Esophagus squamous epithelium (tissue), 5 donors: ENCODE results near the gene ISLR2. TPM values are rescaled to one million over a fixed set of nuclear protein-coding genes. Genes with fewer than 3 reads are reported as not detected.
A peak's percentile ranks its signal among the peaks of the same experiment; 100 is the strongest.

Experiments
- DNase-seq: peaks from one replicate; lab custom pipeline; 2025; lab: John Stamatoyannopoulos, UW
- H3K27ac ChIP-seq, 4 donors: fragments of 200-600 bp; sonication (generic); one replicate each; pipeline ENCODE4 v1.5.1; 2016 to 2019; ENCODE audit warnings: mild to moderate bottlenecking in 1 of 4
- H3K27me3 ChIP-seq, 4 donors: fragments of 200-600 bp; sonication (generic); 1 replicate in 3 of 4; 2 replicates in 1 of 4; pipeline versions ENCODE4 v1.5.1 to v1.6.0; 2017 to 2021; ENCODE audit warnings: antibody characterized with exemption in 1 of 4
- H3K36me3 ChIP-seq, 3 donors: fragments of 200-600 bp; sonication (generic); one replicate each; pipeline ENCODE4 v1.5.1; 2016 to 2019
- H3K4me1 ChIP-seq, 3 donors: fragments of 200-600 bp; sonication (generic); one replicate each; pipeline ENCODE4 v1.5.1; 2017 to 2019
- H3K4me3 ChIP-seq, 4 donors: fragments of 200-600 bp; sonication (generic); 1 replicate in 3 of 4; 2 replicates in 1 of 4; pipeline ENCODE4 v1.5.1; 2016 to 2019; ENCODE audit warnings: mild to moderate bottlenecking in 2 of 4, moderate library complexity in 1 of 4
- H3K9me3 ChIP-seq, 3 donors: fragments of 200-600 bp; sonication (generic); one replicate each; pipeline ENCODE4 v1.5.1; 2016 to 2019
- CTCF ChIP-seq, 6 experiments: fragments of 450-650 bp in 4 of 6; fragments of 200-600 bp in 2 of 6; sonication (generic) in 2 of 6; IDR thresholded peaks; one replicate each; pipeline ENCODE4 v1.5.1; 2016 to 2019; ENCODE audit warnings: antibody characterized with exemption in 6 of 6, mild to moderate bottlenecking in 4 of 6, moderate library complexity in 4 of 6
- POLR2A ChIP-seq, 4 donors: fragments of 450-650 bp; IDR thresholded peaks; one replicate each; pipeline ENCODE4 v1.6.1; 2017; ENCODE audit warnings: antibody characterized with exemption in 4 of 4, mild to moderate bottlenecking in 4 of 4, moderate library complexity in 3 of 4
- WGBS, 2 donors: methylation state at CpG; one replicate each; pipeline ENCODE4 v1.1.5; 2018; 5-methylcytosine and 5-hydroxymethylcytosine counted together
- intact Hi-C: fragments of 100-400 bp; cut with DNase I; formaldehyde crosslinking; loops from one replicate; pipeline ENCODE4 v1.15.0; 2022
- total RNA-seq, 4 donors: library from RNA; depleted of rRNA; stranded (reverse); fragments of >200 nt; gene quantifications; one replicate each; pipeline ENCODE4 v1.1.0, GENCODE V29; 2016
- donor health status: DM: yes; HTN: yes; CAD: no.

ISLR2 gene
- total RNA-seq, 4 donors from 2014 or later, result 0.13 to 0.76 TPM; not detected in 2

DNA sequence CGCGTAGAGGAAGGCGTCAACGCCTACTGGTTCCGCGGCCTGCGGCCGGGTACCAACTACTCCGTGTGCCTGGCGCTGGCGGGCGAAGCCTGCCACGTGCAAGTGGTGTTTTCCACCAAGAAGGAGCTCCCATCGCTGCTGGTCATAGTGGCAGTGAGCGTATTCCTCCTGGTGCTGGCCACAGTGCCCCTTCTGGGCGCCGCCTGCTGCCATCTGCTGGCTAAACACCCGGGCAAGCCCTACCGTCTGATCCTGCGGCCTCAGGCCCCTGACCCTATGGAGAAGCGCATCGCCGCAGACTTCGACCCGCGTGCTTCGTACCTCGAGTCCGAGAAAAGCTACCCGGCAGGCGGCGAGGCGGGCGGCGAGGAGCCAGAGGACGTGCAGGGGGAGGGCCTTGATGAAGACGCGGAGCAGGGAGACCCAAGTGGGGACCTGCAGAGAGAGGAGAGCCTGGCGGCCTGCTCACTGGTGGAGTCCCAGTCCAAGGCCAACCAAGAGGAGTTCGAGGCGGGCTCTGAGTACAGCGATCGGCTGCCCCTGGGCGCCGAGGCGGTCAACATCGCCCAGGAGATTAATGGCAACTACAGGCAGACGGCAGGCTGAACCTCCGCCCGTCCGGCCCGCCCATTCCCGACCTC lies 4.1 kb downstream of the ISLR2 start:
- 24 to 27% methylated on average over 3 to 18 of the region's 53 CpGs for WGBS, 2 donors
- intact Hi-C loops, result no loop called here
- Histone ChIP-seq H3K36me3 (no peaks in the 10 kb centered on the region), H3K4me3 (no peak overlapping the region), H3K27ac (no peak overlapping the region), H3K4me1 (peaks cover 24 to 70% (median 29%) of the 10 kb centered on the region in 3 donors), H3K27me3 (peaks cover 18 to 100% (median 54%) of the 10 kb centered on the region in 4 donors), H3K9me3 (no peaks in the 10 kb centered on the region)
- no peak for DNase-seq
- TF ChIP-seq POLR2A (IDR thresholded peaks at IDR 0.05), result no peak
- TF ChIP-seq CTCF (IDR thresholded peaks at IDR 0.05), result peak in 2 of 6 experiments; percentile 34 to 38

DNA sequence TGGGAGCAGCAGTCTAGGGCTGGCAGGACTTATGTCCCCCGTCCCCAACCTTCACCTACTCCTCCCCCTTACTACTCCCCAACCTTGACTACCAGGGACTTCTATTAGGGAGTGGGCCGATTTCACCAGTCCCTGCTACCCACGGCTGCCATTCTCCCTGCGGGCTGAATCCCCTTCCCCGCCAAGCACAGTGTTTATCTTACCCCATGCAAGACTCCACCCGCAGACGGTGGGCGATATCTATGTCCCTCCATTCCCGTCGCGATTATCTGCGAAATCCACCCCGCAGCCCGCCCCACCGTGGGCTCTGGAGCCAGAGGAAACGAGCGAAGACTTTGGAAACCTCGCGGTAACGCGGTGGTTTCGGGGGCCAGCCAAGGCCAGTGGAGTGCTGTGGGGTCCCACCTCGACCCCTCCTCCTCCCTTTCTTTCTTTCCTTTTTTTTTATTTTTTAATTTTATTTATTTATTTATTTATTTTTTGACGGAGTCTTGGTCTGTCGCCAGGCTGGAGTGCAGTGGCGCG lies 4.7 kb downstream of the ISLR2 start:
- H3K36me3 ChIP-seq, result no peaks in the 10 kb centered on the region
- DNase-seq, result no peak
- TF ChIP-seq POLR2A (IDR thresholded peaks at IDR 0.05) (no peak), CTCF (IDR thresholded peaks at IDR 0.05) (no peak)
- intact Hi-C loops, result no loop called here
- peaks cover 17 to 99% (median 48%) of the 10 kb centered on the region in 4 donors for H3K27me3 ChIP-seq
- H3K27ac ChIP-seq, result no peak overlapping the region
- WGBS, 2 donors, result 18 to 26% methylated on average over 23 to 26 of the region's 27 CpGs
- no peak overlapping the region for H3K4me3 ChIP-seq
- H3K4me1 ChIP-seq, result peaks cover 18 to 64% (median 23%) of the 10 kb centered on the region in 3 donors
- H3K9me3 ChIP-seq, result no peaks in the 10 kb centered on the region

DNA sequence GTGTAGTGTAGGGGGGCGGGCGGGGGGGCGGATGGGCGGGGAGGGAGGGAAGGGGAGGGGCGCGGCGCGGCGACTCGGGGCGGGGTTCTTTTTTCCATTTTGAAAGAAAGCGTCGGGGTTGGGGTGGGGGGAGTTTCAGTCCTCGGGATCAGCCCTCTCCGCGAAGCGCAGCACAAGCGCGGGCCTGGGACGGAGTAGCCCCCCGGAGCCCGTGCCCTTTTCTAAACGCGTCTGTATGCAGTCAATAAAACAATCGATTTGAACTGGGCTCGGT lies 6.1 kb downstream of the ISLR2 start:
- no peak for DNase-seq
- WGBS, 2 donors, result 0 to 2% methylated on average over 9 to 11 of the region's 26 CpGs
- H3K36me3 ChIP-seq, result no peaks in the 10 kb centered on the region
- H3K4me3 ChIP-seq, result peak overlapping the region; percentile 9 to 69 (median 36)
- intact Hi-C loops, result no loop called here
- H3K9me3 ChIP-seq, result no peaks in the 10 kb centered on the region
- H3K4me1 ChIP-seq, result peaks cover 17 to 52% (median 17%) of the 10 kb centered on the region in 3 donors
- peaks cover 17 to 99% (median 37%) of the 10 kb centered on the region in 4 donors for H3K27me3 ChIP-seq
- no peak for TF ChIP-seq CTCF (IDR thresholded peaks at IDR 0.05)
- TF ChIP-seq POLR2A (IDR thresholded peaks at IDR 0.05), result no peak
- peak overlapping the region; percentile 36 to 86 (median 60) for H3K27ac ChIP-seq

- Histone ChIP-seq H3K4me3 (peak overlapping the region; percentile 9 to 69 (median 36)), H3K27me3 (peaks cover 17 to 99% (median 32%) of the 10 kb centered on the region in 4 donors), H3K9me3 (no peaks in the 10 kb centered on the region), H3K4me1 (peaks cover 17 to 52% (median 17%) of the 10 kb centered on the region in 3 donors), H3K36me3 (no peaks in the 10 kb centered on the region), H3K27ac (peak overlapping the region; percentile 36 to 86 (median 60))
- no peak for DNase-seq
- WGBS, 2 donors, result 10 to 12% methylated on average over 16 to 17 of the region's 18 CpGs
- TF ChIP-seq CTCF (IDR thresholded peaks at IDR 0.05), result no peak
- TF ChIP-seq POLR2A (IDR thresholded peaks at IDR 0.05), result no peak
- intact Hi-C loops, result no loop called here
Observed at GRCh38 chr15:74136814-74137536, 6.6 kb downstream of the ISLR2 start.

DNA sequence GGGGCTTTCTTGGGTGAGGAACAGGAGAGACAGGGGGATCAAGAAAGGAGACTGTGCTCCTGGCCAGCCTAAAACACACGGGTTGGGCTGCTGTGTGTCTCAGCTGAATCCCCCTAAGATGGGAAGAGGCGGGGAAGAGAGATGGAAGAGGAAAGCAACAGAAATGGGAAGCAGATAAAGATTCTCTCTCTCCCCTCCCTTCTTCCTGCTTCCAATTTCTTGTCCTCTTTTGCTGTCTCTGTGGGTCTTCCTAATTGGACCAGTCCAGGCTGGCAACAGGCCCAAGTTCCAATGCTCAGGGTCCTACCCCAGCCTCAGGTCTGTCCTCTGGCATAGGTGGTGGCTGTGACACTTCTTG lies 7.1 kb downstream of the ISLR2 start:
- Histone ChIP-seq H3K27ac (no peak overlapping the region), H3K36me3 (no peaks in the 10 kb centered on the region), H3K9me3 (no peaks in the 10 kb centered on the region), H3K4me1 (peaks cover 17 to 50% (median 17%) of the 10 kb centered on the region in 3 donors), H3K4me3 (no peak overlapping the region), H3K27me3 (peaks cover 17 to 99% (median 30%) of the 10 kb centered on the region in 4 donors)
- 63 to 76% methylated on average over 2 of the region's 2 CpGs for WGBS, 2 donors
- TF ChIP-seq POLR2A (IDR thresholded peaks at IDR 0.05), result no peak
- no peak for TF ChIP-seq CTCF (IDR thresholded peaks at IDR 0.05)
- intact Hi-C loops, result no loop called here
- DNase-seq, result no peak
